ENCODE measurements around the gene WDR33. TPM values are rescaled to one million over a fixed set of nuclear protein-coding genes. Genes with fewer than 3 reads are reported as not detected.

The WDR33 gene
- total RNA-seq, 4 donors from 2014 or later, result 25.8 to 35.3 (median 33.3) TPM

DNA sequence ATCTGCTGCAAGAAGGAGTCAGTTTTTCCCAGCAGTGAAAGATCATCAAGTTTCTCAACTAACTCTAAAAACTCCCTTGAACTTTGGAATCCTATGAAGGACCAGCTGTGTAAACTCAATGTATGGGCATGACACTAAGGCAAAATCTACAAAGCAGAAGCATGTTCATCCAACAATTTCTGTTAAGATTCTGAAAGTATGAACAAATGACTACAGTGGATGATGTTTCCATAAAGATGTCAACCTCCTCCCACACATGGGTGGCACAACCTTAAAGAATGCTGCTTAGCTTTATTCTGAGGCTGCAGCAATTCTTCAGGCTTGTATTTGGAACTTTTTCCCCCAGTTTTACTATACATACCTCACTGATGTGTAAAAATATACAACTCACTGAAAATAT lies 47.2 kb downstream of the WDR33 start:
- Histone ChIP-seq H3K4me3 (no peak overlapping the region), H3K9me3 (no peaks in the 10 kb centered on the region), H3K4me1 (no peaks in the 10 kb centered on the region), H3K27me3 (no peaks in the 10 kb centered on the region), H3K36me3 (peaks cover 43 to 97% (median 68%) of the 10 kb centered on the region in 4 donors), H3K27ac (replicated peaks in 1 of 4) (no peak overlapping the region)
- TF ChIP-seq, protein P1, sequence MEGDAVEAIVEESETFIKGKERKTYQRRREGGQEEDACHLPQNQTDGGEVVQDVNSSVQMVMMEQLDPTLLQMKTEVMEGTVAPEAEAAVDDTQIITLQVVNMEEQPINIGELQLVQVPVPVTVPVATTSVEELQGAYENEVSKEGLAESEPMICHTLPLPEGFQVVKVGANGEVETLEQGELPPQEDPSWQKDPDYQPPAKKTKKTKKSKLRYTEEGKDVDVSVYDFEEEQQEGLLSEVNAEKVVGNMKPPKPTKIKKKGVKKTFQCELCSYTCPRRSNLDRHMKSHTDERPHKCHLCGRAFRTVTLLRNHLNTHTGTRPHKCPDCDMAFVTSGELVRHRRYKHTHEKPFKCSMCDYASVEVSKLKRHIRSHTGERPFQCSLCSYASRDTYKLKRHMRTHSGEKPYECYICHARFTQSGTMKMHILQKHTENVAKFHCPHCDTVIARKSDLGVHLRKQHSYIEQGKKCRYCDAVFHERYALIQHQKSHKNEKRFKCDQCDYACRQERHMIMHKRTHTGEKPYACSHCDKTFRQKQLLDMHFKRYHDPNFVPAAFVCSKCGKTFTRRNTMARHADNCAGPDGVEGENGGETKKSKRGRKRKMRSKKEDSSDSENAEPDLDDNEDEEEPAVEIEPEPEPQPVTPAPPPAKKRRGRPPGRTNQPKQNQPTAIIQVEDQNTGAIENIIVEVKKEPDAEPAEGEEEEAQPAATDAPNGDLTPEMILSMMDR (IDR thresholded peaks at IDR 0.05), result no peak
- TF ChIP-seq EP300 (IDR thresholded peaks at IDR 0.05) (no peak), POLR2A (IDR thresholded peaks at IDR 0.05; ENCODE audit: low read depth) (no peak), POLR2AphosphoS5 (IDR thresholded peaks at IDR 0.05) (no peak)
- DNase-seq (ENCODE audit: extremely low spot score), result no peak
- intact Hi-C loops (cut with DNase I), result no loop called here

DNA sequence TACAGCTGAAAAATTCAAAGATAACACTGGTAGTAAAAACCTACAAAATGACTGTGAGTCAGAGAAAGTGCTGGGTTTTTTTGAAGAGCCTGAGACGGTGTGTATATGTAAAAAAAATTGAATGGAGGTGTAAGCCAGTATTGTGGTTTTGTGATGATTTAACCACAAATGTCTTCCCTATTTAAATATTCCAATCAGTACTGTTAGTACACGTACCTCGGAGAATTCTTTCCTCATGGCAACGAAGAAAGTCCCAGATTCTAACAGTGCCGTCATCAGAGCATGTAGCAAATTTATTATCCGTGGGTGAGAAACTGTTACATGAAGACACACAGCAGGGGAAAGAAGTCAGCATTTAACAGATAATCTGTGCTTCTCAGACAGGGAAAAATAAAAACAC lies 48.1 kb downstream of the WDR33 start:
- intact Hi-C loops (cut with DNase I), result no loop called here
- Histone ChIP-seq H3K36me3 (peaks cover 43 to 95% (median 70%) of the 10 kb centered on the region in 4 donors), H3K27me3 (no peaks in the 10 kb centered on the region), H3K9me3 (no peaks in the 10 kb centered on the region), H3K4me3 (no peak overlapping the region), H3K27ac (replicated peaks in 1 of 4) (no peak overlapping the region), H3K4me1 (no peaks in the 10 kb centered on the region)
- TF ChIP-seq POLR2AphosphoS5 (IDR thresholded peaks at IDR 0.05), result no peak
- TF ChIP-seq, protein P1 (IDR thresholded peaks at IDR 0.05), result no peak
- no peak for TF ChIP-seq POLR2A (IDR thresholded peaks at IDR 0.05; ENCODE audit: low read depth)
- TF ChIP-seq EP300 (IDR thresholded peaks at IDR 0.05), result no peak
- 75% methylated on average over 6 of the region's 6 CpGs for WGBS
- DNase-seq (ENCODE audit: extremely low spot score), result no peak

DNA sequence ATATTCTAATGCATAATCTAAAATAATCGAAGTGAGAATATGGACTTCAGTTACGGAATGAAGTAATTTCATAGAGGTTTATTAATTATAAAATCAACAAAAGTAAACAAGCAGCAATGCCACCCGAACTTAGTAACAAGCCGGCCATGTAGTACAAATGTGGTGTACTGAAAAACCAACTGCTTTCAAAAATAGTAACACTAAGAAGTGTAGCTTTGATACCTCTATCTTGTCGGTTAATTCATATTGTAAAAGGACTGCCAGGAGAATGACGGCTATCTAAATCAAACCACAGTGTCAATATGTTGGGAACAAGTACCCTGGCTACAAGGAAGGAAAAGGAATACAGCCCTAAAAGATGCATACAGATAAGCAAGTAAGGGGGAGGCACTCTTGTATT lies 48.5 kb downstream of the WDR33 start:
- intact Hi-C loops (cut with DNase I), result no loop called here
- no peak for DNase-seq (ENCODE audit: extremely low spot score)
- Histone ChIP-seq H3K27me3 (no peaks in the 10 kb centered on the region), H3K9me3 (no peaks in the 10 kb centered on the region), H3K4me1 (no peaks in the 10 kb centered on the region), H3K4me3 (no peak overlapping the region), H3K27ac (replicated peaks in 1 of 4) (no peak overlapping the region), H3K36me3 (peaks cover 43 to 93% (median 68%) of the 10 kb centered on the region in 4 donors)
- TF ChIP-seq, protein P1 (IDR thresholded peaks at IDR 0.05), result no peak
- TF ChIP-seq POLR2A (IDR thresholded peaks at IDR 0.05; ENCODE audit: low read depth), result no peak
- TF ChIP-seq POLR2AphosphoS5 (IDR thresholded peaks at IDR 0.05), result no peak
- no peak for TF ChIP-seq EP300 (IDR thresholded peaks at IDR 0.05)
- WGBS, result 95% methylated on average over 6 of the region's 6 CpGs

DNA sequence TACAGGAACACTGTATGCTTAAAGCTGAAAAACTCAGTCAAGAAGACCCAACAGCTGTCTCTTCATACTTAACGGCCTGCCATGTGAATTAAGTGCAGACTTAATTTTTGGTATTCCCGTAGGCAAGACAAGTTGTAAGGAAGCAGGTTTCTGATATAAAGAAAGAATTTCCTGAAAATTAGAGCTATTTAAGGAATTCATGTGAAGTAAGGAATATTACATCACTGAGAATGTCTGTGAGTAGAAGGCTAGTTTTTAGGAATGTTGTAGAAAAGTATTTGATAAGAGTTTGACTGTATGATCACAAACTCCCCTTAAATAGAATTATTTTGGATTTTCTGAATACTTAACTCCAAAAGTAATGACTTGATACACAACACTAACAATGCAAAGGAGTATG lies 51.0 kb downstream of the WDR33 start:
- intact Hi-C loops (cut with DNase I), result loop anchor here (10.0 kb wide), 1 partner anchor 45 kb away; no protein-coding TSS in a partner anchor
- H3K9me3 ChIP-seq, result no peaks in the 10 kb centered on the region
- no peaks in the 10 kb centered on the region for H3K27me3 ChIP-seq
- 91% methylated on average over 2 of the region's 2 CpGs for WGBS
- no peak overlapping the region for H3K4me3 ChIP-seq
- no peak for TF ChIP-seq POLR2A (IDR thresholded peaks at IDR 0.05; ENCODE audit: low read depth)
- no peak for TF ChIP-seq POLR2AphosphoS5 (IDR thresholded peaks at IDR 0.05)
- TF ChIP-seq, protein P1 (IDR thresholded peaks at IDR 0.05), result no peak
- TF ChIP-seq EP300 (IDR thresholded peaks at IDR 0.05), result no peak
- H3K27ac ChIP-seq (replicated peaks in 1 of 4), result no peak overlapping the region
- DNase-seq (ENCODE audit: extremely low spot score), result no peak
- H3K4me1 ChIP-seq, result no peaks in the 10 kb centered on the region
- peaks cover 36 to 68% (median 49%) of the 10 kb centered on the region in 4 donors for H3K36me3 ChIP-seq

DNA sequence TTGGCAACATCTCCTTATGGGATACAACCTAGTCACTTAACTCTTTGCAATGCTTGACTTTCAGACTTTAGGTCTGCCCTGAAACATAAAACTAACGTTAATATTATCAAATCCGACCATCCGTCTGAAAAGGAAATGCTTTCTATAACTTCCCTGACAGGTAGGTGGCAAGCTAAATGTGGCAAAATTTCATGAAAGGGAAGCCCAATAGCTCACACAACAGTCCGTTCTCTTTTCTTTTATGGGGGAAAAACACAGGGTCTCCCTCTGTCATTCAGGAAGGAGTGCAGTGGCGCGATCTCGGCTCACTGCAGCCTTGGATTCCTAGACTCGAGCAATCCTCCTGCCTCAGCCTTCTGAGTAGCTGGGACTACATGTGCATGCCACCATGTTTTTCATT lies 56.8 kb downstream of the WDR33 start:
- WGBS, result 87% methylated on average over 8 of the region's 8 CpGs
- Histone ChIP-seq H3K4me3 (no peak overlapping the region), H3K36me3 (peaks cover 0 to 25% (median 9%) of the 10 kb centered on the region in 4 donors), H3K9me3 (no peaks in the 10 kb centered on the region), H3K4me1 (peaks cover 3 to 10% (median 8%) of the 10 kb centered on the region in 4 donors), H3K27me3 (no peaks in the 10 kb centered on the region), H3K27ac (replicated peaks in 1 of 4) (no peak overlapping the region)
- no peak for DNase-seq (ENCODE audit: extremely low spot score)
- TF ChIP-seq, protein P1 (IDR thresholded peaks at IDR 0.05), result no peak
- TF ChIP-seq POLR2A (IDR thresholded peaks at IDR 0.05; ENCODE audit: low read depth), result no peak
- no peak for TF ChIP-seq POLR2AphosphoS5 (IDR thresholded peaks at IDR 0.05)
- TF ChIP-seq EP300 (IDR thresholded peaks at IDR 0.05), result no peak
- intact Hi-C loops (cut with DNase I), result loop anchor here (10.0 kb wide), 1 partner anchor 51 kb away; no protein-coding TSS in a partner anchor
